H9 (cell line): ENCODE data around the gene CDK2AP2. TPM values are rescaled to one million over a fixed set of nuclear protein-coding genes. Genes with fewer than 3 reads are reported as not detected.

Experiments used
- DNase-seq: peaks from one replicate; pipeline ENCODE4 v3.0.0-alpha.2; 2017
- H2AFZ ChIP-seq: one replicate; pipeline ENCODE4 v1.6.1; 2013; ENCODE audit warnings: mild to moderate bottlenecking, low read length, control low read depth, moderate library complexity
- H2AK5ac ChIP-seq: 2 replicates; pipeline ENCODE4 v1.6.1; 2013; ENCODE audit warnings: low read length, control low read depth, mixed read lengths; ENCODE audit not compliant: insufficient read length
- H2BK120ac ChIP-seq: one replicate; pipeline ENCODE4 v1.6.1; 2013; ENCODE audit warnings: low read depth, mild to moderate bottlenecking, low read length, control low read depth, inconsistent platforms; ENCODE audit not compliant: poor library complexity, severe bottlenecking
- H2BK12ac ChIP-seq: 2 replicates; pipeline ENCODE4 v1.6.1; 2013; ENCODE audit warnings: low read length, control low read depth, mixed read lengths, low read depth; ENCODE audit not compliant: insufficient read length
- H2BK15ac ChIP-seq: 2 replicates; pipeline ENCODE4 v1.6.1; 2013; ENCODE audit warnings: low read depth, low read length, control low read depth
- H2BK20ac ChIP-seq: one replicate; pipeline ENCODE4 v1.6.1; 2013; ENCODE audit warnings: low read depth, mild to moderate bottlenecking, low read length, control low read depth, inconsistent platforms; ENCODE audit not compliant: poor library complexity, severe bottlenecking
- H2BK5ac ChIP-seq: 2 replicates; pipeline ENCODE4 v1.6.1; 2013; ENCODE audit warnings: low read length, control low read depth, mixed read lengths; ENCODE audit not compliant: insufficient read length
- H3K14ac ChIP-seq: 2 replicates; pipeline ENCODE4 v1.6.1; 2013; ENCODE audit warnings: low read length, control low read depth; ENCODE audit not compliant: insufficient read depth
- H3K18ac ChIP-seq: 2 replicates; pipeline ENCODE4 v1.6.1; 2013; ENCODE audit warnings: low read depth, mild to moderate bottlenecking, mixed read lengths, low read length, control low read depth; ENCODE audit not compliant: insufficient read length
- H3K23ac ChIP-seq: 2 replicates; pipeline ENCODE4 v1.6.1; 2013; ENCODE audit warnings: low read length, control low read depth, mixed read lengths, low read depth; ENCODE audit not compliant: insufficient read length
- H3K23me2 ChIP-seq: 2 replicates; pipeline ENCODE4 v1.6.1; 2013; ENCODE audit warnings: low read depth, mild to moderate bottlenecking, mixed read lengths, low read length, control low read depth; ENCODE audit not compliant: insufficient read length, poor library complexity, severe bottlenecking
- H3K27ac ChIP-seq: 2 replicates; pipeline ENCODE4 v1.5.1; 2013; ENCODE audit warnings: low read length, control low read depth, mixed read lengths, low read depth; ENCODE audit not compliant: insufficient read length
- H3K27me3 ChIP-seq: 2 replicates; pipeline ENCODE4 v1.6.1; 2013; ENCODE audit warnings: low read length, control low read depth, inconsistent platforms; ENCODE audit not compliant: insufficient read depth
- H3K4ac ChIP-seq: 2 replicates; pipeline ENCODE4 v1.6.1; 2013; ENCODE audit warnings: low read depth, mild to moderate bottlenecking, control low read depth, inconsistent platforms, low read length, moderate library complexity
- H3K4me1 ChIP-seq: 2 replicates; pipeline ENCODE4 v1.6.1; 2013; ENCODE audit warnings: low read length, control low read depth, inconsistent platforms; ENCODE audit not compliant: insufficient read depth
- H3K4me2 ChIP-seq: 2 replicates; pipeline ENCODE4 v1.6.1; 2013; ENCODE audit warnings: low read length, control low read depth, mixed read lengths; ENCODE audit not compliant: insufficient read length, insufficient read depth
- H3K56ac ChIP-seq: 2 replicates; pipeline ENCODE4 v1.6.1; 2013; ENCODE audit warnings: low read depth, mild to moderate bottlenecking, mixed read lengths, low read length, control low read depth; ENCODE audit not compliant: insufficient read length
- H3K79me1 ChIP-seq: 2 replicates; pipeline ENCODE4 v1.6.1; 2013; ENCODE audit warnings: low read depth, mild to moderate bottlenecking, moderate library complexity, low read length, control low read depth, inconsistent platforms; ENCODE audit not compliant: insufficient read depth, poor library complexity, severe bottlenecking
- H3K79me2 ChIP-seq: 2 replicates; pipeline ENCODE4 v1.6.1; 2013; ENCODE audit warnings: low read length, control low read depth, inconsistent platforms; ENCODE audit not compliant: insufficient read depth
- H3K9ac ChIP-seq: 2 replicates; pipeline ENCODE4 v1.6.1; 2013; ENCODE audit warnings: low read length, control low read depth, mixed read lengths; ENCODE audit not compliant: insufficient read length; ENCODE audit errors: extremely low read depth
- H3K9me3 ChIP-seq: one replicate; pipeline ENCODE4 v1.6.1; 2013; ENCODE audit warnings: low read depth, low read length, inconsistent platforms; ENCODE audit not compliant: control insufficient read depth
- H3T11ph ChIP-seq: one replicate; pipeline ENCODE4 v1.6.1; 2013; ENCODE audit warnings: mild to moderate bottlenecking, low read length, control low read depth, inconsistent platforms
- H4K20me1 ChIP-seq: one replicate; pipeline ENCODE4 v1.6.1; 2013; ENCODE audit not compliant: control insufficient read depth, insufficient read length, insufficient read depth
- H4K5ac ChIP-seq: 2 replicates; pipeline ENCODE4 v1.6.1; 2013; ENCODE audit warnings: low read depth, mild to moderate bottlenecking, mixed read lengths, low read length, control low read depth; ENCODE audit not compliant: insufficient read length
- H4K8ac ChIP-seq: replicated peaks from 2 replicates; pipeline ENCODE4 v1.6.1; 2013; ENCODE audit warnings: low read length, control low read depth, mixed read lengths, low read depth; ENCODE audit not compliant: insufficient read length
- H4K91ac ChIP-seq: 2 replicates; pipeline ENCODE4 v1.6.1; 2013; ENCODE audit warnings: low read depth, mild to moderate bottlenecking, moderate library complexity, mixed read lengths, low read length, control low read depth; ENCODE audit not compliant: insufficient read length
- H3K27ac Mint-ChIP-seq, 3 experiments: 2 replicates in 2 of 3; 3 replicates in 1 of 3; pipeline ENCODE4 v1.8.0; 2020 to 2021; ENCODE audit warnings: mixed read lengths in 3 of 3, mild to moderate bottlenecking in 1 of 3, moderate library complexity in 1 of 3
- H3K27me3 Mint-ChIP-seq: 2 replicates; pipeline ENCODE4 v1.8.0; 2021; ENCODE audit warnings: low read depth, mild to moderate bottlenecking, moderate library complexity, mixed read lengths
- H3K36me3 Mint-ChIP-seq, 3 experiments: 2 replicates in 2 of 3; 3 replicates in 1 of 3; pipeline ENCODE4 v1.8.0; 2020 to 2021; ENCODE audit warnings: low read depth in 3 of 3, mixed read lengths in 3 of 3; ENCODE audit not compliant: insufficient read depth in 1 of 3
- H3K4me1 Mint-ChIP-seq, 2 experiments: 2 replicates each; pipeline ENCODE4 v1.8.0; 2020; ENCODE audit warnings: mixed read lengths in 2 of 2
- H3K4me3 Mint-ChIP-seq, 2 experiments: 2 replicates in 1 of 2; 3 replicates in 1 of 2; pipeline ENCODE4 v1.8.0; 2020 to 2021; ENCODE audit warnings: mild to moderate bottlenecking in 2 of 2, mixed read lengths in 2 of 2, moderate library complexity in 1 of 2
- H3K9me3 Mint-ChIP-seq, 2 experiments: 2 replicates in 1 of 2; 3 replicates in 1 of 2; pipeline ENCODE4 v1.8.0; 2020; ENCODE audit warnings: mild to moderate bottlenecking in 2 of 2, mixed read lengths in 2 of 2, moderate library complexity in 1 of 2
- CTCF ChIP-seq: fragments of 200-600 bp; sonication (generic); conservative IDR thresholded peaks from 3 replicates; pipeline ENCODE4 v1.8.0; 2021; ENCODE audit warnings: antibody characterized with exemption, mild to moderate bottlenecking
- WGBS: extraction: QIAGEN DNeasy Blood & Tissue Kit; methylation state at CpG from one replicate; pipeline ENCODE4 v1.1.7; 2013; ENCODE audit warnings: missing lambda C conversion rate, low lambda C conversion rate, mixed read lengths; ENCODE audit not compliant: insufficient read length; ENCODE audit errors: extremely low coverage; 5-methylcytosine and 5-hydroxymethylcytosine counted together
- total RNA-seq: library from RNA; stranded (reverse); gene quantifications from 2 replicates; pipeline ENCODE4 v1.2.1, GENCODE V29; 2021

The CDK2AP2 gene
- total RNA-seq, 1 experiment from 2014 or later, result 36.1 TPM

- Histone ChIP-seq H3K4me2 (no peak overlapping the region), H4K91ac (no peak overlapping the region), H2AK5ac (no peak overlapping the region), H4K5ac (no peak overlapping the region), H3K56ac (no peak overlapping the region), H3K79me2 (no peaks in the 10 kb centered on the region), H3K27me3 (no peaks in the 10 kb centered on the region), H3K18ac (no peak overlapping the region), H3T11ph (no peak overlapping the region), H4K8ac (no peak overlapping the region), H3K23me2 (no peaks in the 10 kb centered on the region), H3K79me1 (no peaks in the 10 kb centered on the region), H3K14ac (no peak overlapping the region), H2BK5ac (no peak overlapping the region), H3K9ac (no peak overlapping the region), H3K9me3 (no peaks in the 10 kb centered on the region), H4K20me1 (no peaks in the 10 kb centered on the region), H3K27ac (no peak overlapping the region), H2BK12ac (no peak overlapping the region), H3K4me1 (no peaks in the 10 kb centered on the region), H3K23ac (no peak overlapping the region), H2BK120ac (peak overlapping the region; percentile 39), H2BK20ac (no peak overlapping the region), H3K4ac (no peak overlapping the region), H2BK15ac (no peak overlapping the region), H2AFZ (no peak overlapping the region)
- TF ChIP-seq CTCF, result no peak
- Mint-ChIP-seq H3K27me3 (peaks cover 14% of the 10 kb centered on the region), H3K27ac (no peak overlapping the region), H3K4me3 (no peak overlapping the region), H3K36me3 (no peaks in the 10 kb centered on the region), H3K4me1 (peaks cover 4 to 9% of the 10 kb centered on the region in 2 experiments), H3K9me3 (peaks cover 0 to 2% of the 10 kb centered on the region in 2 experiments; a peak in 1 of 5 replicates)
- no peak for DNase-seq
- no CpG with 5 or more reads among the region's 10 CpGs for WGBS
Observed at GRCh38 chr11:67544616-67545242, 36.8 kb upstream of the CDK2AP2 start.
